Fibroblast of skin of back (primary cell): ENCODE results near the gene CADM2.
"Not testable (repeated sequence)": the region's sequence is repeated elsewhere in the genome, so short reads cannot be mapped to it uniquely, and the experiment has no call there.

Source experiments
- DNase-seq: peaks from one replicate; pipeline ENCODE4 v3.0.0-alpha.2; 2013

Gene CADM2

DNA sequence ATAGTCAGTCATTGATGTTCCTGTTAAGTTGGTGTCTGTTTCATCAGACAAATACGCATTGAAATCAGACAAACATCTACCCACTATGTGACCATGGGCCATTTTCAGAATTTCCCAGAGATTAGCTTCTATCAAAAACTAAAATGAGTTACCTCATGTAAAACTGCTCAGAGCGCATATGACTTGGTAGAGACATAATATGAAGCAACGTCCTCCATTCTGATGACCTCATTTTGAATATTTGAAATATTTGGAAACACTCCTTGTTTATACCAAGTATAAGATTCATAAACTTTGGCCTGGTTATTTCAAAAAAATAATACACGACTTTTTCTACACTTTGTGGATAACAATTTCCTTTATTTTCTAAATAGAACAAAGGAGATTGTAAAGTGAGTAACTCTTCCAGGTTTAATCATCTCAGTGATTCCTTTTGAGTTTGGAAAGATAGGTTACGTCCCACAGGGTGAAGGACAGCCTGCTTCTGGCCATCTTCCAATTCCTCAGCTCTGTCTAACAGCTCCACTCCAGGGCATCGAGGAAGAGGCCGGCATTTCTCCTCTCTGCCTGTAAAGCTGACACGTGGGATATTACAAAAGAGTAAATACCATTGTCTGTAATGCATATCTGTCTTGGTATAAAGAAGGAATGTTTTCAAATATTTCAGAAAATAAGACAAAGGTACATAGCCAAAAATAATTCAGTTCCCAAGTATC, 122.6 kb downstream of the CADM2 start:
- DNase-seq, result peak; percentile 9

DNA sequence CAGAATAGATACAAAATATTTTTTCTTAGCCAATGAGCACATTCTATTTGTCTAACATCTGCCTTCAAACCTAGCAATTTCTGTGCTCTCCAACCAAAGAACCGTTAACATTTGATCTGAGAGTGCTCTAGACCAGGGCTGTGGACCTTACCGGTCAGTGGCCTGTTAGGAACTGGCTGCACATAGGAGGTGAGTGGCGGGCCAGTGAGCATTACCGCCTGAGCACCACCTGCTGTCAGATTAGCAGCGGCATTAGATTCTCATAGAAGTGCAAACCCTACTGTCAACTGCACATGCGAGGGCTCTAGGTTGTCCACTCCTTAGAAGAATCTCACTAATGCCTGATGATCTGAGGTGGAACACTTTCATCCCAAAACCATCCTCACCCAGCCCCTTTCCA, 131.7 kb downstream of the CADM2 start:
- DNase-seq, result no peak

DNA sequence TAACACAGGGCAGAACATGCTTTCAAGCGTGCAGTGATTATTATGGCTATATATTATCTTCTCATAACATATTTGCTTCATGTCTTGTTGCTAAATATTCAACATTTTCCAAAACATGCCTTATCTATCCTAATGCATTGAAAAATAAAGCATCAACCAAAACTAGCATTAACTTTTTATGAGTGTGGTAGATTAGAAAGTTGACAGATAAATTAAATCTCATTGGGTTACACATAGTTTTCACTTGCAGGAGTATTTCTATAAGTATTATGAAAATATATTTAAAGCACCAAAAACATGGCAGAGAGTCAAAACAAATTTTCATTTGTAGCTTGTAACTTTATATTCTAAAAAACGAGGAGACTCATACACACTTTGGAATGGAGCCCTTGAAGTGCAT, 141.5 kb downstream of the CADM2 start:
- DNase-seq, result no peak

DNA sequence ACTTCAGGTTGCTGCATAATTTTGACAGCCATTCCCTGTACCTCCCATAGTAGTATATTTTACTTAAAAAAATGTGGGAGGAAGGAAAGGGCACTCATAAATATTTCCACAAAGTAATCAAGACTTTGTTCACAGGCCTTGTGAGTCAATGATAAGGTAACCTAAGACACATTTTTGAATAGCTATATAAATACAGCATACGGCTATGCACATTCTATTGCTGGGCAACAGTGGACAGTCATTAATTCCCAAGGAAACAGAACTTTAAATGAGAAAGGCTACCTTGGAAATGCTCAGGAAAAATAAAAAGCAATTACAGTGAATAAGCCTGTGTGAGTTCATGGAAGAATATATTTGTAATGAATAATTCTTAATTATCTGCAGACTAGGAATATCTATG, 144.0 kb downstream of the CADM2 start:
- no peak for DNase-seq

DNA sequence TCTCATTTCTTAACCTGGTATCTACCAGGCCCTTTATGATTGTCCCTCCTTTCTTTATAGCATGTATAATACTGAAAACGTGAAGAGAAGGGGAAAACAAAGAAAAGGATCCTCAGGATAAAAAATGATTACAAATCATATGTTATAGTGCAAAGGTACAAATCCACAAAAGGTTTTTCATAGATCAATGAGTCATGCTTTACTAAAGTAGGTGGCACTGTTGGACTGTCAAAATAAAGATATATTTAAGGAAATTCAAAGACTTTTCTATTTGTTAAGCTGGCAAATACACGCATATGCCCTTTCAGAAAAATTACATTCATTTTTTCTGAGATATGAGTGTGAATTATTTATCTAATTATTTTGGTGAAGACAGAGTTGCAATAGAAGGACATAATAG, 151.6 kb downstream of the CADM2 start:
- no peak for DNase-seq

DNA sequence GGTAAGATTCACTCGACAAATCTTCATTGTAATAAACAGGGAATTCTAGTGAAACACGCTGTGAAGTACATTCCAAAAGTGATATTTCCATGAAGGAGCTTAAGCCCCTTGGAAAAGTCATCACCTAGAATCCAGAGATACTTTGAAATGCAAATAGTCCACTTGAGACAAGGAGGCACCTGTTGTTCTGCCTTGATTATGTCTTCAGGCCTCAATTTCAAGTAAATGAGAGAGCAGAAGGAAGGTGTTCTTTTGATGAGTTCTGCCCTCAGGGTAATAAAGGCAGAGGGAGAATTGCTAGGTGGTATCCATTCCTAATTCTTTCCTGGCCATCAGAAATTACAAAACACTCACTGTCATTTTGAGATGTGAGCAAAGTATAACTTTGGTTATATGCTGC, 162.1 kb downstream of the CADM2 start:
- no peak for DNase-seq

DNA sequence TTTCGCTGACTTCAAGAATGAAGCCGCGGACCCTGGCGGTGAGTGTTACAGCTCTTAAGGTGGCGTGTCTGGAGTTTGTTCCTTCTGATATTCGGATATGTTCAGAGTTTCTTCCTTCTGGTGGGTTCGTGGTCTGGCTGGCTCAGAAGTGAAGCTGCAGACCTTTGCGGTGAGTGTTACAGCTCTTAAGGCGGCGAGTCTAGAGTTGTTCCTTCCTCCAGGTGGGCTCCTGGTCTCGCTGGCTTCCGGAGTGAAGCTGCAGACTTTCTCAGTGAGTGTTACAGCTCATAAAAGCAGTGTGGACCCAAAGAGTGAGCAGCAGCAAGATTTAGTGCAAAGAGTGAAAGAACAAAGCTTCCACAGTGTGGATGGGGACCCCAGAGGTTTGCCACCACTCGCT, 174.1 kb downstream of the CADM2 start:
- not testable (repeated sequence) for DNase-seq

DNA sequence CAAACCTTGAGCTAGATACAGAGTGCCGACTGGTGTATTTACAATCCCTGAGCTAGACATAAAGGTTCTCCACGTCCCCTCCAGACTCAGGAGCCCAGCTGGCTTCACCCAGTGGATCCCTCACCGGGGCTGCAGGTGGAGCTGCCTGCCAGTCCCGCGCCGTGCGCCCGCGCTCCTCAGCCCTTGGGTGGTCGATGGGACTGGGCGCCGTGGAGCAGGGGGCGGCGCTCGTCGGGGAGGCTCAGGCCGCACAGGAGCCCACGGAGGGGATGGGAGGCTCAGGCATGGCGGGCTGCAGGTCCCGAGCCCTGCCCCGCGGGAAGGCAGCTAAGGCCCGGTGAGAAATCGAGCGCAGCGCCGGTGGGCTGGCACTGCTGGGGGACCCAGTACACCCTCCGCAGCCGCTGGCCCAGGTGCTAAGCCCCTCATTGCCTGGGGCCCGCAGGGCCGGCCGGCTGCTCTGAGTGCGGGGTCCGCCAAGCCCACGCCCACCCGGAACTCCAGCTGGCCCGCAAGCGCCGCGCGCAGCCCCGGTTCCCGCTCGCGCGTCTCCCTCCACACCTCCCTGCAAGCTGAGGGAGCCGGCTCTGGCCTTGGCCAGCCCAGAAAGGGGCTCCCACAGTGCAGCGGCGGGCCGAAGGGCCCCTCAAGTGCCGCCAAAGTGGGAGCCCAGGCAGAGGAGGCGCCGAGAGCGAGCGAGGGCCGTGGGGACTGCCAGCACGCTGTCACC, 175.1 kb downstream of the CADM2 start:
- DNase-seq, result not testable (repeated sequence)

DNA sequence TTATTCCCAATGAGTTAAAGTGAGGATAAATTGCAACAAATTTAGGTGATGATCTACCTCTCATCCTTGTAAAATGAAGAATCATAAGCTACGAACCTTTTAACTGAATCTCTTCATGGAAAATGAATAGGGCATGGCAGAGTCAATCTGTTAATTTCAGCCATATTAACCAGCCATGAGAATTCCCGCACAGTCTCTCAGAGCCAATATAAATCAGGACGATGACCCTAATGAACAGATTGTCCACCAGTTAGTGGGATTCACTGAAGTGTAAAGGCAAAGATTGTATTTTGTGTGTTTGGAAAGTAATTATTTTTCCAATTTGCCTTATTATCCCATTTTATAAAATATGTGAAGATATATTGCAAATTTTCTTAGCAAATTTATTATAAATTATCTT, 183.8 kb downstream of the CADM2 start:
- DNase-seq, result no peak

DNA sequence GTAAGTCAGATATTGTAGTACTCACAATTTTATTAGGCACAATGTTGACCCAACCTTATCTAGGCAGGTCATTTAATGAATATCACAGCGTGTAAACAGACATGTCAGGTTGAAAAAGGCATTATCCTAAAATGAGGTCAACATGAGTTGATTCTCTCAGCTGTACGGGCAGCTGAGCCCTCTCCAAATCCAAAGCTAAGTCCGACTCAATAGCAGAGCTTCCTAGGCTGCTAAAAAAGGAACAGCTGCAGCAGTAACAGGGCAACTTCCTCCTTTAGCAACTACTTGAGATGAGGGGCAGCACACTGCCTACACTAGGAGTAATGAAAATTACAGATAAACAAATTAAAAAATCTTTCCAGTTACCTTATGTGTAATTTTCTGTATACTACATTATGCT, 189.2 kb downstream of the CADM2 start:
- DNase-seq, result no peak

DNA sequence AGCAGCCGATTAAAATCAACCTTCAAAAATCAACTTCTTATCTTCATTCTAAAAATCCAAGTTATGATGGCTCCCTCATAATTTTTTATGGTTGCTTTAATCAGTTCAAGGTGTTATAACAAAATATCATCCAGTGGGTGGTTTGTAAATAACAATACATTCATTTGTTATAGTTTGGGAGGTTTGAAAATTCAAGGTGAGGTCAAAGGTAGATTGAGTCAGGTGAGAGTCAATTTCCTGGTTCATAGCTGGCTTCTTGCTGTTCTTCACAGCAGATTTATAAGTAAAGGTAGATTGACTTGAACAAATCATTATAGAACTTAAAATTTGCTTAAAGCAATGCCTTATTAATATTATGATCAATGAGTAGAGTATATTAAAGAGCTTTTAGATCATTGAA, 192.8 kb downstream of the CADM2 start:
- DNase-seq, result no peak

DNA sequence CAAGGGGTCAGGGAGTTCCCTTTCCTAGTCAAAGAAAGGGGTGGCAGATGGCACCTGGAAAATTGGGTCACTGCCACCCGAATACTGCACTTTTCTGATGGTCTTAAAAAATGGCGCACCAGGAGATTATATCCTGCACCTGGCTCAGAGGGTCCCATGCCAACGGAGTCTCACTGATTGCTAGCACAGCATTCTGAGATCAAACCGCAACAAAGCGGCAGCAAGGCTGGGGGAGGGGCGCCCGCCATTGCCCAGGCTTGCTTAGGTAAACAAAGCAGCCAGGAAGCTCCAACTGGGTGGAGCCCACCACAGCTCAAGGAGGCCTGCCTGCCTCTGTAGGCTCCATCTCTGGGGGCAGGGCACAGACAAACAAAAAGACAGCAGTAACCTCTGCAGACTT, 194.5 kb downstream of the CADM2 start:
- DNase-seq, result not testable (repeated sequence)

DNA sequence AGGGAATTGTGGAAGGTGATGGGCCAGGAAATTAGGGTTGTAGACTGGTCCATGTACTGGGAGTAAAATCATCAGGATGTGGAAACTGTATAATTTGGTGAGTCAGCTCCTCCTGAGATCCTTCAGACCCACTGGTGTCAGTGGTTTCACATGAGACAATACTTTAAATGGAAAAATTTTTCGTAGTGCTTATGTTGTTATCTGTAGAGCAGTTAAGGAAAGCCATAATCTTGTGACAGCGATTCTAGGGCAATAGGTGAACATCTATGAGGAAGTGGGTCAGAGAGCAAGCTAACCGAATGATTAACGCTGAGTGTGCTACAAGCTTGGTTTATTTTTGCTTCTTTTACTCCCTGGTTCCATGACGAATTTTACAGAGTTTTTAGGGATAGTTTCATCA, 200.6 kb downstream of the CADM2 start:
- no peak for DNase-seq

DNA sequence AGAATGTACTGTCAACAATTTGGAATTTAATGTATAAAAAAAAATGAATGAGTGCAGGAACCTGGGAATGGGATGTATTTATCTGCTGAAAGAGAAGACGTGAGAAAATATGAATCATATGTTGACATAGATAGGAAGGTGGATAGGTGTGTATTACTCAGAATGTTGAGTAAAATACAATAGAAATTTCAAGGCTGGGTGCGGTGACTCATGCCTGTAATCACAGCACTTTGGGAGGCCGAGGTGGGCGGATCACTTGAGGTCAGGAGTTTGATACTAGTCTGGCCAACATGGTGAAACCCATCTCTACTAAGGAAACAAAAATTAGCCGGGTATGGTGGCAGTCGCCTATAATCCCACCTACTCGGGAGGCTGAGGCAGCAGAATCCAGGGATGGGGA, 202.8 kb downstream of the CADM2 start:
- no peak for DNase-seq

DNA sequence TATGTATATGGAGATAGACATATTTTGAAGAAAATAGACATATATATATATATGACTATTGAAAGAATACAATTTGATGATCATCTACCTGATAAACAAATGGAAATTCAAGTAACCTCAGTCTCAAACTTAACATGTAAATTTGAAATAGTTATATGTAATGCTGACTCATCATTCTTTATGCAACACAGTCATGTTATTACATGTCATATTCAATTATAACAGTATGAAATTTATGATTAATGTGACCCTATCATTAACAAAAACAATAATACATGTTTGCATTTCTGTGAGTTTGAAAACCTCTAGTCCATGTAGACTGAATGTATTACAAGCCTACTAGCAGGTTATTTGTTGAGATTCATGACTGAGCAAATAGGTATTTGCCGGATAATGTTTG, 204.1 kb downstream of the CADM2 start:
- no peak for DNase-seq

DNA sequence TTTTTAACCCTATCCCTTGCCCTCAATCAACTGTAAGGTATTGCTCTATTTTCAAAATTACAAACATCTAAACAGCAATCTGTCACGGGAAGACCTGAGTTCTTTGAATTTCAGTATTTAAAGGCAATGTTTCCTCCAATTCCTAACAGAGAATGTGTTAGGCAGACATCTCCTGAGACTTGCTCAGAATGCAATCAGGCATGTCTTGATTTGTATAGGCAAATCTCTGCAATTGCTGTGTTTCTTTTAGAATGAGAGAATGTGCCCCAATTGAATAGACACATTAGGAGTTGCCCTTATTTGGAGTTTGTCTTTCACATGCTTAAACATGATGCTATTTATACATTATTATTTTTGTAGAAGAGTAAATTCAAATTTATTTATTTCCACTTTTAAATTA, 205.6 kb downstream of the CADM2 start:
- no peak for DNase-seq

DNA sequence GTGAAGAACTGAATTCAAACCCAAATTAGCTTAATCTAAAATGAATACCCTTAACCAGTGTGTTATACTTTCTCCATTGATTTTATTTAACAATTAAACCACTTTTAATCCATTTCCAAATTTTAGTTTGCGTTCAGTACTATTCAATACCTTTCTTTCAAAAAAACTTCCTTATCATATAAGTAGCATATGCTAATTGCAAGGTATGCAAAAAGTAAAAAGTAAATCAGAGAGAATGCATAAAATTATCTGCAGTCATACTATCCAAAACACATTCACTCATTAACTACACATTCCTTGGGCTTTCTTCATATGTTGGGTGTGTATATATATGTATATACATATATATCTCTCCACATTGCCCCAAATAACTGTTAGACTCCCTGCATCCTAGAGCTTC, 208.8 kb downstream of the CADM2 start:
- DNase-seq, result no peak

DNA sequence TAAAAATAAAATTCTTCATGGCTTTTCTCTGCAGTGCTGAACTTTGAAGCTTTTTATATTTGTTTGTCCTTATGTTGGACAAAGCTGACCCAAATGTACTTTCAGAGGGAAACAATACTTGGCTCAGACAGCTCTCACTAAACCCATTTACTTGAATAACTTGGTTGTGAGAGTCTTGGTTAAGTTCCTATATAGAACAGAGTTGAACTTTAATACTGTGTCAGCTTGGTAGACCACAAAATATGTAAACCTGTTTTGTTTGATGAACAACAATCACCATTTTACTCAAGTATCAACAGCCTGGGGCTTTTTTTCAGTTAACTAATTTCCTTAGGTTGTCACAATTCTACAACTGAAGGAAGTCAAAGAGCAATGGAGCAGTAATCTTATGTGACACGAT, 211.9 kb downstream of the CADM2 start:
- no peak for DNase-seq

DNA sequence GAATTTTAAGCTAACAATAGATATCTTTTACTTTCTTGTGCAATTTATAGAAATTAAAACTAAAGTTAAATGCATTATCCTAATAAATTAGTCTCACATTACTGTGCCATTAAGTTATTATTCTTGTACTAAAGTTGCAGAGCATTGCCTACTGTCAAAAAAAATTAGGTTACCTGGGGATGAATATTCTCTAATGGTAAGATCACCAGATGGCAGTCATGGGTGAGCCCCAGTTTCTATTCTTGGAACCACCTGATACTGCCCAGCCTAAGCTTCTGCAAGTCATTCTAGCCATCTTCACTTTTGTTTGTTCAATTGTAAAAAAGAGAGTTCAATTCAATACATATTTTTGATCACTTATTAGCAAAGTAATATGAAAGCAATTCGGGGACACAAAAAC, 213.2 kb downstream of the CADM2 start:
- no peak for DNase-seq

DNA sequence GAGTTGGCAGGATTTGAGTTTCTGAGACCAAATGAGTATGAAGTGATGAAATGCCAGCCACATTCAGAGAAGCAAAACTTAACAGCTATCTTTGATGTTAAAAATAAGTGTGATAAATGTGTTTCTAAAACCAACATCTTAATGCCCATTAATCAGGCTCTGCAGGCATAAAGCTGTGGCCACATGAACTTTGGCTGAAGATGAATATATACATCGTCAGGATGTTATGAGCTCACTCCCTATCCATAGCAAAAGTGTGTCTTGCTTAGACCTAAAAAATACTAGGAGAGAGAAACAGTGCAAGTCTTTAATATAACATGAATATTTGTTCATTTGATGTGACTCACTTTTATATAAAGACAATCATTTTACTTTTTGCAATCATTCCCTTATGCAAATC, 218.0 kb downstream of the CADM2 start:
- DNase-seq, result no peak

DNA sequence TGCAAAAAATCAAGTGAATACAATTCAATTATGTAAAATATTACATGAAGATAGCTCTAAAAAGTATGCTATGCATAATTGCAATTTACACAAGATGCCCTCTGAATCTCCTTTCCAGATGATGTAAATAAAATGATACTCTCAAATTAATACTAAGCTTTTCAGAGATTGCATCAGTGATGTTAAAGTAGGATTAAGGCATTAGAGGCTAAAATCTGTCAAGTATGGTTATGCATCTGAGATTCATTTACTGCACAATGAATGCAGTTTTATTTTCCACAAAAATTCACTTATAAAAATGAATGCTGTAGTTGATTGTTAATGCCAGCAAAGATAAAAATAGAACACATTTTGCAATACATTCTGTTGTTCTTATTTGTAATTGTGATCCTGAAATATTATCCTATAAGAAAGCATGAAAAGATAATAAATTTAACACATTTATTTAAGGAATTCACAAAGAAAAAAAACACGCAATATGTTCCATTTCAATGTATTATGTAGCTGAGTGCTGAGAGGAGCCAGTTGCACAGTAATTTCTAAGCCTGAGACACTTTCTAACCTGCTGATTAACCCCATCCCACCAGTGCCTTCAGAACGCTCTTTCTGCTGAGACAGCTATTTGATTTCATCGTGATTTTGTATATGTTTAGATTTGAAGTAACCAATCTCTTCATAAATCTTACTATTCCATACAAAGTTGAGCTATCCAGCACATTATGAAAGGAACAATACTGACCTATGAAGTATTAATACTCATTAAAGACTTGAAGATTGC, 224.4 kb downstream of the CADM2 start:
- DNase-seq, result no peak

DNA sequence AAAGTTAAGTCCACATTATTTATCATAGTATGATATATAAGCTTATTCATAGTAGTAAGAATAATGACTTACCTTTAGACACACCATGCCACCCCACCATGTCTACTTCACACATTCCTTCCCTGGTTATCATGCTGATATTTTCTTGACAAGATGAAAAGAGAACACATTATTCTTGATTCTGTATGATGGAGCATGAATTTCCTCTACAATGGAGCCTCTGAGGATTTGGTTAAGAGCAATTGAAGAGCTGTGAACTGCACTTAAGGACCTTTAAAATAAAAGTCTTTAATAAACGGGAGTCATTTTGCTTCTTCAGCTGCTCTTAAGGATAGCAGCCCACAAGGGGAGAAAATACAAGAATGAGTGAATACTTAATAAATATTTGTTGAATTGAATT, 226.7 kb downstream of the CADM2 start:
- DNase-seq, result no peak

DNA sequence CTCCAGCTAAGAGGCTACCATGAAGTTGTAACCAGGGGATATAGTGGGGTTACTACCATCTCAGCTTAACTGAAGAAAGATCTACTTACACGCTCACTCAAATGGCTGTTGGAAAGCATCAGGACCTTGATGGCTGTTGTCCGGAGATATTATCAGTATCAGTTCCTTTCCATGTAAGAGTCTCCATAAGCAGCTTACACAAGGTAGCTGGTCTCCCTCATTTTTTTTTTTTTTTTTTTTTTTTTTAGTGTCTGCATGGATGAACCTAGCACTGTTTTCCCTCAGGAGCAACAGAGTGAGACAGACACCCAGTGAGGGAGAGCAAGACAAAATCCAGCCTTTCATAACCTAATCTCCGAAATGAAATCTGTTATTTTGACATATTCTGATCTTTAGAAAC, 230.9 kb downstream of the CADM2 start:
- DNase-seq, result no peak

DNA sequence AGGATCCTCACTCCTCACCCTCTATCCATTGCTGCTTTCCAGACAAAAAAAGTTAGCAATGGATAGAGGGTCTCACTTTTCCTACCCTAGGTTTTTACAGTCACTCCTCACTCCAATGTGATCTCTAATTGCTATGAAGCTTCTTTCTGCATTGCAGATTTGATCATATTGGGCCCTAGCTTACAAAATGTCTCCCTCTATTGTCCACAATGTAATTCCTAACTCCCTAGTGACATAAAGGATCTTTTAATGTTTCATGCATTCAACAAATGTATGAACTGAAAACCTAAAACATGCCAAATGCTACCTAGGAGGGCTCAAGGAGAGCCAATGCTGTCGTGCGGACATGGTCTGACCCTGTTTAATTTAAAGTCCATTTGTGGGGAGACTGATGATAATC, 234.8 kb downstream of the CADM2 start:
- no peak for DNase-seq
